Activated T-cell treated with anti-CD3 and anti-CD28 coated beads, Interleukin-2, amount 50 U/mL, for 48 hours (primary cell): ENCODE results near the gene ARHGDIA.

ENCODE experiments used
- DNase-seq, 2 experiments: peaks; one replicate each; pipeline ENCODE4 v3.0.0-alpha.2; 2020

ARHGDIA gene

GRCh38 chr17:81860756-81861568 lies 10.2 kb downstream of the ARHGDIA start:
- peak; percentile 100 for DNase-seq

GRCh38 chr17:81859906-81860755 lies 11.0 kb downstream of the ARHGDIA start, which contains the start of gene P4HB:
Gene P4HB, minus strand, starts transcription at chr17:81860535. Its CDS starts 64 bp downstream, at chr17:81860471.
- DNase-seq: peak; percentile 34 to 43

GRCh38 chr17:81858967-81859905 lies 11.9 kb downstream of the ARHGDIA start:
- DNase-seq: no peak

- no peak for DNase-seq
These were observed 12.8 kb downstream of the ARHGDIA start for GRCh38 chr17:81858170-81858966.

- no peak for DNase-seq
These were observed 16.0 kb downstream of the ARHGDIA start for GRCh38 chr17:81854974-81855774.

GRCh38 chr17:81852237-81852636 lies 18.9 kb downstream of the ARHGDIA start:
- DNase-seq: no peak

GRCh38 chr17:81851423-81851822 lies 19.7 kb downstream of the ARHGDIA start:
- no peak for DNase-seq

- DNase-seq: no peak
These were observed 21.7 kb downstream of the ARHGDIA start for GRCh38 chr17:81849457-81849856.

- no peak for DNase-seq
These were observed 24.1 kb downstream of the ARHGDIA start for GRCh38 chr17:81846743-81847689.

GRCh38 chr17:81845881-81846742 lies 25.0 kb downstream of the ARHGDIA start:
- no peak for DNase-seq

GRCh38 chr17:81845361-81845760 lies 25.8 kb downstream of the ARHGDIA start:
- DNase-seq: no peak

GRCh38 chr17:81844887-81845286 lies 26.2 kb downstream of the ARHGDIA start:
- DNase-seq: no peak

- DNase-seq: no peak
These were observed 26.7 kb downstream of the ARHGDIA start for GRCh38 chr17:81844327-81844851.

GRCh38 chr17:81843713-81844326 lies 27.3 kb downstream of the ARHGDIA start:
- no peak for DNase-seq

GRCh38 chr17:81842725-81843504 lies 28.2 kb downstream of the ARHGDIA start:
- no peak for DNase-seq

GRCh38 chr17:81842378-81842724 lies 28.8 kb downstream of the ARHGDIA start:
- no peak for DNase-seq

GRCh38 chr17:81841866-81842265 lies 29.3 kb downstream of the ARHGDIA start:
- DNase-seq: no peak
